ENCODE measurements around the gene TESPA1.

TESPA1 gene

GRCh38 chr12:54917001-54917488, 67.5 kb downstream of the TESPA1 start:
- TF ChIP-seq TAF1 (IDR thresholded peaks at IDR 0.05; ENCODE audit: borderline replicate concordance, low read depth, low read length) (no peak), POLR2A (IDR thresholded peaks at IDR 0.05; ENCODE audit: low read depth, low read length) (no peak), POLR2AphosphoS5 (IDR thresholded peaks at IDR 0.05; ENCODE audit: low read depth, low read length) (no peak)

More at GRCh38 chr12:54917001-54917488, 67.5 kb downstream of the TESPA1 start:
- no peak for DNase-seq (ENCODE audit: insufficient read length)
- FAIRE-seq = no peak
